NB4 (cell line): ENCODE results near the gene NPDC1.

ENCODE experiments used
- POLR2A ChIP-seq: IDR thresholded peaks from 2 replicates; pipeline ENCODE4 v1.6.1; 2011; ENCODE audit warnings: mild to moderate bottlenecking; ENCODE audit not compliant: insufficient read length; ENCODE audit errors: extremely low read depth
- TF ChIP-seq, protein P1 (sequence below): IDR thresholded peaks from one replicate; pipeline ENCODE4 v1.5.1; 2012; ENCODE audit warnings: low read depth, low read length

DNA sequence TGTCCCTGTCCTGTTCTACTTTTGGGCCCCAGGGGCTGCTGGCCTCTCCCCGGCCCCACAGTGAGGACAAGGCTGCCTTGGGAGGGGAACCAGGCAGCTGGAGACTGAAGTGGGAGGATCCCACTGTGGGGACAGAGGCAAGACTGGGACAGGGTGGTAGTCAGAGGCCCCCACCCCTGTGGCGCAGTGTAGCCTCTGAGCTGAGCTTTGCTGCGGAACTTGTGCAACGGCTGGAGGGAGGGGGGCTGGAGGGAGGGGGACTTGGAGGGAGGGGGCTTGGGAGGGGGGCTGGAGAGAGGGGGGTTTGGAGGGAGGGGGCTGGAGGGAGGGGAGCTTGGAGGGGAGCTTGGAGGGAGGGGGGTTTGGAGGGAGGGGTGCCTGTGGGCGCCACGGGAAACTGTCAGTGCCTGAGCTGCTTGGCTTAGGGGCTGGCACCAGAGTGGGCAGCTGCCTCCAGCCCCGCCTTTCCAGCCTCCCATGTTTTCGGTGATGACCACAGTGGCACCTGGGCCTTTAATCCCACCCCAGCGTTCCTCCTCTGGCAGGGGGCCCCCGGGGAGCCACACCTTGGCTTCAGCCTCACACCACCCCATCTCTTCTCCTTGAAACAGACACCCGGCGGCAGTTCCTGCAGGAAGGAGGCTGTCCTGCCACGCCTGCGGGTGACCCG lies 11.8 kb downstream of the NPDC1 start:
- TF ChIP-seq, protein P1, sequence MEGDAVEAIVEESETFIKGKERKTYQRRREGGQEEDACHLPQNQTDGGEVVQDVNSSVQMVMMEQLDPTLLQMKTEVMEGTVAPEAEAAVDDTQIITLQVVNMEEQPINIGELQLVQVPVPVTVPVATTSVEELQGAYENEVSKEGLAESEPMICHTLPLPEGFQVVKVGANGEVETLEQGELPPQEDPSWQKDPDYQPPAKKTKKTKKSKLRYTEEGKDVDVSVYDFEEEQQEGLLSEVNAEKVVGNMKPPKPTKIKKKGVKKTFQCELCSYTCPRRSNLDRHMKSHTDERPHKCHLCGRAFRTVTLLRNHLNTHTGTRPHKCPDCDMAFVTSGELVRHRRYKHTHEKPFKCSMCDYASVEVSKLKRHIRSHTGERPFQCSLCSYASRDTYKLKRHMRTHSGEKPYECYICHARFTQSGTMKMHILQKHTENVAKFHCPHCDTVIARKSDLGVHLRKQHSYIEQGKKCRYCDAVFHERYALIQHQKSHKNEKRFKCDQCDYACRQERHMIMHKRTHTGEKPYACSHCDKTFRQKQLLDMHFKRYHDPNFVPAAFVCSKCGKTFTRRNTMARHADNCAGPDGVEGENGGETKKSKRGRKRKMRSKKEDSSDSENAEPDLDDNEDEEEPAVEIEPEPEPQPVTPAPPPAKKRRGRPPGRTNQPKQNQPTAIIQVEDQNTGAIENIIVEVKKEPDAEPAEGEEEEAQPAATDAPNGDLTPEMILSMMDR = no peak
- TF ChIP-seq POLR2A = peak; percentile 64
